Fibroblast of lung (primary cell): ENCODE data around the gene GNPTAB.

Source experiments
- CTCF ChIP-seq, 2 donors: IDR thresholded peaks in 1 of 2; conservative IDR thresholded peaks in 1 of 2; 1 replicate in 1 of 2; 2 replicates in 1 of 2; pipeline ENCODE4 v1.5.1; 2011 to 2012; ENCODE audit warnings: low read length in 2 of 2, control low read depth in 1 of 2, inconsistent platforms in 1 of 2, low read depth in 1 of 2, mild to moderate bottlenecking in 1 of 2
- EZH2 ChIP-seq: IDR thresholded peaks from 2 replicates; pipeline ENCODE4 v1.5.1; 2012; ENCODE audit warnings: low read length, control low read depth, mild to moderate bottlenecking; ENCODE audit errors: missing control alignments

GRCh38 chr12:101792046-101792931, 38.5 kb downstream of the GNPTAB start:
- TF ChIP-seq CTCF (conservative IDR thresholded peaks at IDR 0.05 in 1 of 2, IDR thresholded peaks at IDR 0.05 in 1 of 2; ENCODE audit: low read depth in 1 of 2, low read length in 2 of 2): peak; percentile 17 to 20
- TF ChIP-seq EZH2: no peak
